Measurements from ENCODE around the gene MAP2K4. TPM values are rescaled to one million over a fixed set of nuclear protein-coding genes. Genes with fewer than 3 reads are reported as not detected.

MAP2K4 gene
- total and polyA plus RNA-seq, 4 experiments from 2014 or later, result 29.4 to 41.3 (median 32.6) TPM

GRCh38 chr17:12062249-12062648, 41.6 kb downstream of the MAP2K4 start:
- POLR2A ChIA-PET (ENCODE audit: partially characterized antibody), result no interaction called here

GRCh38 chr17:12064395-12064794, 43.7 kb downstream of the MAP2K4 start:
- H3K36me3 Mint-ChIP-seq, result peaks cover 39 to 48% of the 10 kb centered on the region in 2 donors
- POLR2A ChIA-PET (ENCODE audit: partially characterized antibody), result no interaction called here

More at GRCh38 chr17:12062249-12062648, 41.6 kb downstream of the MAP2K4 start:
- Mint-ChIP-seq H3K4me3 (no peak overlapping the region), H3K27ac (no peak overlapping the region), H3K4me1 (peaks cover 6 to 27% (median 12%) of the 10 kb centered on the region in 4 donors), H3K9me3 (peaks cover 0 to 2% (median 0%) of the 10 kb centered on the region in 8 donors), H3K36me3 (peaks cover 43 to 53% of the 10 kb centered on the region in 2 donors), H3K27me3 (no peaks in the 10 kb centered on the region)
- intact Hi-C loops (cut with micrococcal nuclease), result no loop called here
- H3K36me3 ChIP-seq (ENCODE audit: insufficient read depth, low read length), result no peaks in the 10 kb centered on the region
- DNase-seq, result no peak
- H3K27me3 ChIP-seq (ENCODE audit: insufficient read depth, low read length), result no peaks in the 10 kb centered on the region
- CTCF ChIA-PET (ENCODE audit: partially characterized antibody), result no interaction called here
- H3K27ac ChIP-seq (ENCODE audit: low read depth, low read length), result no peak overlapping the region
- H3K9me3 ChIP-seq (ENCODE audit: control insufficient read depth in 1 of 2, low read length in 2 of 2), result no peaks in the 10 kb centered on the region
- no peaks in the 10 kb centered on the region for H3K4me1 ChIP-seq (ENCODE audit: insufficient read depth, low read length)
- no peak overlapping the region for H3K4me3 ChIP-seq (ENCODE audit: low read length in 2 of 2)

GRCh38 chr17:12067485-12067884, 46.8 kb downstream of the MAP2K4 start:
- Histone ChIP-seq H3K4me3 (ENCODE audit: low read length in 2 of 2) (no peak overlapping the region), H3K27ac (ENCODE audit: low read depth, low read length) (no peak overlapping the region), H3K36me3 (ENCODE audit: insufficient read depth, low read length) (no peaks in the 10 kb centered on the region), H3K9me3 (ENCODE audit: control insufficient read depth in 1 of 2, low read length in 2 of 2) (no peaks in the 10 kb centered on the region), H3K4me1 (ENCODE audit: insufficient read depth, low read length) (no peaks in the 10 kb centered on the region), H3K27me3 (ENCODE audit: insufficient read depth, low read length) (no peaks in the 10 kb centered on the region)
- no peak for DNase-seq
- Mint-ChIP-seq H3K4me1 (peaks cover 0 to 8% (median 4%) of the 10 kb centered on the region in 4 donors), H3K36me3 (peaks cover 29 to 31% of the 10 kb centered on the region in 2 donors), H3K27me3 (no peaks in the 10 kb centered on the region), H3K27ac (no peak overlapping the region), H3K4me3 (no peak overlapping the region), H3K9me3 (no peaks in the 10 kb centered on the region)
- ChIA-PET POLR2A (ENCODE audit: partially characterized antibody) (no interaction called here), CTCF (ENCODE audit: partially characterized antibody) (no interaction called here)
- intact Hi-C loops (cut with micrococcal nuclease), result no loop called here

More at GRCh38 chr17:12064395-12064794, 43.7 kb downstream of the MAP2K4 start:
- no peak for DNase-seq
- Mint-ChIP-seq H3K4me3 (no peak overlapping the region), H3K4me1 (peaks cover 2 to 24% (median 5%) of the 10 kb centered on the region in 4 donors), H3K9me3 (peaks cover 0 to 2% (median 0%) of the 10 kb centered on the region in 8 donors), H3K27ac (no peak overlapping the region), H3K27me3 (no peaks in the 10 kb centered on the region)
- H3K36me3 ChIP-seq (ENCODE audit: insufficient read depth, low read length), result no peaks in the 10 kb centered on the region
- H3K27me3 ChIP-seq (ENCODE audit: insufficient read depth, low read length), result no peaks in the 10 kb centered on the region
- no peak overlapping the region for H3K27ac ChIP-seq (ENCODE audit: low read depth, low read length)
- CTCF ChIA-PET (ENCODE audit: partially characterized antibody), result no interaction called here
- H3K9me3 ChIP-seq (ENCODE audit: control insufficient read depth in 1 of 2, low read length in 2 of 2), result no peaks in the 10 kb centered on the region
- intact Hi-C loops (cut with micrococcal nuclease), result no loop called here
- H3K4me3 ChIP-seq (ENCODE audit: low read length in 2 of 2), result no peak overlapping the region
- no peaks in the 10 kb centered on the region for H3K4me1 ChIP-seq (ENCODE audit: insufficient read depth, low read length)

GRCh38 chr17:12068946-12069345, 48.3 kb downstream of the MAP2K4 start:
- Mint-ChIP-seq H3K9me3 (no peaks in the 10 kb centered on the region), H3K27me3 (no peaks in the 10 kb centered on the region), H3K4me3 (no peak overlapping the region), H3K27ac (no peak overlapping the region), H3K36me3 (peaks cover 31 to 32% of the 10 kb centered on the region in 2 donors), H3K4me1 (peaks cover 2 to 8% (median 6%) of the 10 kb centered on the region in 4 donors)
- H3K4me3 ChIP-seq (ENCODE audit: low read length in 2 of 2), result no peak overlapping the region
- no peaks in the 10 kb centered on the region for H3K27me3 ChIP-seq (ENCODE audit: insufficient read depth, low read length)
- H3K4me1 ChIP-seq (ENCODE audit: insufficient read depth, low read length), result no peaks in the 10 kb centered on the region
- H3K27ac ChIP-seq (ENCODE audit: low read depth, low read length), result no peak overlapping the region
- H3K9me3 ChIP-seq (ENCODE audit: control insufficient read depth in 1 of 2, low read length in 2 of 2), result no peaks in the 10 kb centered on the region
- no peak for DNase-seq
- POLR2A ChIA-PET (ENCODE audit: partially characterized antibody), result interaction anchor here (1.2 kb wide), 1 partner anchor 71 kb away, joined by 4 read pairs; the partner anchor contains the start of gene ZNF18
- CTCF ChIA-PET (ENCODE audit: partially characterized antibody), result no interaction called here
- no peaks in the 10 kb centered on the region for H3K36me3 ChIP-seq (ENCODE audit: insufficient read depth, low read length)
- intact Hi-C loops (cut with micrococcal nuclease), result no loop called here

GRCh38 chr17:12070561-12070960, 49.9 kb downstream of the MAP2K4 start:
- H3K27me3 ChIP-seq (ENCODE audit: insufficient read depth, low read length), result no peaks in the 10 kb centered on the region
- no peak overlapping the region for H3K27ac Mint-ChIP-seq
- ChIA-PET CTCF (ENCODE audit: partially characterized antibody) (no interaction called here), POLR2A (ENCODE audit: partially characterized antibody) (no interaction called here)
- H3K4me3 Mint-ChIP-seq, result no peak overlapping the region
- peaks cover 31 to 32% of the 10 kb centered on the region in 2 donors for H3K36me3 Mint-ChIP-seq
- no peak overlapping the region for H3K4me3 ChIP-seq (ENCODE audit: low read length in 2 of 2)
- no peaks in the 10 kb centered on the region for H3K4me1 ChIP-seq (ENCODE audit: insufficient read depth, low read length)
- DNase-seq, result no peak
- H3K27me3 Mint-ChIP-seq, result no peaks in the 10 kb centered on the region
- H3K9me3 Mint-ChIP-seq, result no peaks in the 10 kb centered on the region
- peaks cover 4 to 10% (median 7%) of the 10 kb centered on the region in 4 donors for H3K4me1 Mint-ChIP-seq
- H3K27ac ChIP-seq (ENCODE audit: low read depth, low read length), result no peak overlapping the region
- no peaks in the 10 kb centered on the region for H3K9me3 ChIP-seq (ENCODE audit: control insufficient read depth in 1 of 2, low read length in 2 of 2)
- H3K36me3 ChIP-seq (ENCODE audit: insufficient read depth, low read length), result no peaks in the 10 kb centered on the region
- intact Hi-C loops (cut with micrococcal nuclease), result no loop called here

- Mint-ChIP-seq H3K27me3 (no peaks in the 10 kb centered on the region), H3K36me3 (peaks cover 47 to 53% of the 10 kb centered on the region in 2 donors), H3K27ac (peak overlapping the region in 2 of 7 donors; percentile 8 to 62), H3K4me3 (no peak overlapping the region), H3K9me3 (no peaks in the 10 kb centered on the region), H3K4me1 (peaks cover 4 to 21% (median 14%) of the 10 kb centered on the region in 4 donors)
- ChIA-PET CTCF (ENCODE audit: partially characterized antibody) (no interaction called here), POLR2A (ENCODE audit: partially characterized antibody) (no interaction called here)
- intact Hi-C loops (cut with micrococcal nuclease), result no loop called here
- H3K27ac ChIP-seq (ENCODE audit: low read depth, low read length), result no peak overlapping the region
- no peak overlapping the region for H3K4me3 ChIP-seq (ENCODE audit: low read length in 2 of 2)
- H3K27me3 ChIP-seq (ENCODE audit: insufficient read depth, low read length), result no peaks in the 10 kb centered on the region
- no peaks in the 10 kb centered on the region for H3K36me3 ChIP-seq (ENCODE audit: insufficient read depth, low read length)
- H3K4me1 ChIP-seq (ENCODE audit: insufficient read depth, low read length), result no peaks in the 10 kb centered on the region
- no peak for DNase-seq
- H3K9me3 ChIP-seq (ENCODE audit: control insufficient read depth in 1 of 2, low read length in 2 of 2), result no peaks in the 10 kb centered on the region
Observed at GRCh38 chr17:12074346-12074745, 53.7 kb downstream of the MAP2K4 start.

GRCh38 chr17:12077773-12078172, 57.1 kb downstream of the MAP2K4 start:
- Histone ChIP-seq H3K27me3 (ENCODE audit: insufficient read depth, low read length) (no peaks in the 10 kb centered on the region), H3K27ac (ENCODE audit: low read depth, low read length) (no peak overlapping the region), H3K4me3 (ENCODE audit: low read length in 2 of 2) (no peak overlapping the region), H3K9me3 (ENCODE audit: control insufficient read depth in 1 of 2, low read length in 2 of 2) (no peaks in the 10 kb centered on the region), H3K4me1 (ENCODE audit: insufficient read depth, low read length) (no peaks in the 10 kb centered on the region), H3K36me3 (ENCODE audit: insufficient read depth, low read length) (no peaks in the 10 kb centered on the region)
- no peak for DNase-seq
- Mint-ChIP-seq H3K9me3 (no peaks in the 10 kb centered on the region), H3K4me3 (no peak overlapping the region), H3K4me1 (peaks cover 4 to 23% (median 17%) of the 10 kb centered on the region in 4 donors), H3K36me3 (peaks cover 64 to 78% of the 10 kb centered on the region in 2 donors), H3K27me3 (no peaks in the 10 kb centered on the region), H3K27ac (peak overlapping the region in 2 of 7 donors; percentile 5 to 23)
- ChIA-PET POLR2A (ENCODE audit: partially characterized antibody) (no interaction called here), CTCF (ENCODE audit: partially characterized antibody) (no interaction called here)
- intact Hi-C loops (cut with micrococcal nuclease), result no loop called here

GRCh38 chr17:12078791-12079190, 58.1 kb downstream of the MAP2K4 start:
- ChIA-PET POLR2A (ENCODE audit: partially characterized antibody) (no interaction called here), CTCF (ENCODE audit: partially characterized antibody) (no interaction called here)

More at GRCh38 chr17:12078791-12079190, 58.1 kb downstream of the MAP2K4 start:
- Mint-ChIP-seq H3K36me3 (peaks cover 63 to 69% of the 10 kb centered on the region in 2 donors), H3K4me1 (peaks cover 4 to 23% (median 15%) of the 10 kb centered on the region in 4 donors), H3K27ac (no peak overlapping the region), H3K9me3 (no peaks in the 10 kb centered on the region), H3K4me3 (no peak overlapping the region), H3K27me3 (no peaks in the 10 kb centered on the region)
- DNase-seq, result no peak
- Histone ChIP-seq H3K27me3 (ENCODE audit: insufficient read depth, low read length) (no peaks in the 10 kb centered on the region), H3K36me3 (ENCODE audit: insufficient read depth, low read length) (no peaks in the 10 kb centered on the region), H3K27ac (ENCODE audit: low read depth, low read length) (no peak overlapping the region), H3K9me3 (ENCODE audit: control insufficient read depth in 1 of 2, low read length in 2 of 2) (no peaks in the 10 kb centered on the region), H3K4me1 (ENCODE audit: insufficient read depth, low read length) (no peaks in the 10 kb centered on the region), H3K4me3 (ENCODE audit: low read length in 2 of 2) (no peak overlapping the region)
- intact Hi-C loops (cut with micrococcal nuclease), result no loop called here
